K562 (cell line): ENCODE measurements around the gene LIPM.

Experiments used
- POLR2AphosphoS5 ChIP-seq: IDR thresholded peaks from 2 replicates; pipeline ENCODE4 v1.6.1; 2011; ENCODE audit warnings: mild to moderate bottlenecking, low read depth, low read length, moderate library complexity; ENCODE audit not compliant: control insufficient read depth, insufficient read depth
- ZNF76 ChIP-seq: fragments of 250-450 bp; sonication (Bioruptor Pico); IDR thresholded peaks from 2 replicates; pipeline ENCODE4 v1.4.0; 2020; ENCODE audit warnings: mild to moderate bottlenecking, moderate library complexity, borderline replicate concordance
- TF ChIP-seq, protein P1 (sequence below): sonication (generic); formaldehyde crosslinking; IDR thresholded peaks from 2 replicates; pipeline ENCODE4 v1.8.0; 2022; ENCODE audit warnings: mild to moderate bottlenecking, missing genetic modification reagents, borderline replicate concordance

DNA sequence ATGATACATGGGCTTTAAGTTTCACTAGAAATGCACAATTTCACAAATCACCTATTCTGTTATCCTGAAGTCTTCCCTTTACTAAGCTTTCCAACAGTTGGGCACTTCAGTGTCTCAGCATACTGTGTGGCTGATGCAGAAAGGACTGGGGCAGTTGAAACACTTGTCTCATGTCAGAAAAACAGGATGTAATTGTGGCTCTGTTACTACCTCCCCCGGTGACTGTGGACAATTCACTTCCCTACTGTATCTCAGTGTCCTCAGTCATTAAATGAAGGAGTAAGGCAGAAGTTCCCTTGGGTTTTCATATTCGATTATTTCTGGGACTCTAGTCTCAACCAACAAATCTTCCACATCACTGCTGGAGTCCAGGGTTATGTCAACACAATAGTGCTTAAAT lies 31.2 kb downstream of the LIPM start:
- TF ChIP-seq POLR2AphosphoS5 = no peak
- TF ChIP-seq ZNF76 = no peak
- TF ChIP-seq, protein P1, sequence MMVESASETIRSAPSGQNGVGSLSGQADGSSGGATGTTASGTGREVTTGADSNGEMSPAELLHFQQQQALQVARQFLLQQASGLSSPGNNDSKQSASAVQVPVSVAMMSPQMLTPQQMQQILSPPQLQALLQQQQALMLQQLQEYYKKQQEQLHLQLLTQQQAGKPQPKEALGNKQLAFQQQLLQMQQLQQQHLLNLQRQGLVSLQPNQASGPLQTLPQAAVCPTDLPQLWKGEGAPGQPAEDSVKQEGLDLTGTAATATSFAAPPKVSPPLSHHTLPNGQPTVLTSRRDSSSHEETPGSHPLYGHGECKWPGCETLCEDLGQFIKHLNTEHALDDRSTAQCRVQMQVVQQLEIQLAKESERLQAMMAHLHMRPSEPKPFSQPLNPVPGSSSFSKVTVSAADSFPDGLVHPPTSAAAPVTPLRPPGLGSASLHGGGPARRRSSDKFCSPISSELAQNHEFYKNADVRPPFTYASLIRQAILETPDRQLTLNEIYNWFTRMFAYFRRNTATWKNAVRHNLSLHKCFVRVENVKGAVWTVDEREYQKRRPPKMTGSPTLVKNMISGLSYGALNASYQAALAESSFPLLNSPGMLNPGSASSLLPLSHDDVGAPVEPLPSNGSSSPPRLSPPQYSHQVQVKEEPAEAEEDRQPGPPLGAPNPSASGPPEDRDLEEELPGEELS (CRISPR knock-in tag) = no peak
